Astrocyte of the cerebellum (primary cell): Measurements from ENCODE around the gene ECM1.

Experiments used
- DNase-seq: peaks from one replicate; pipeline ENCODE4 v3.0.0-alpha.2; 2011; ENCODE audit warnings: low read depth
- H3K4me3 ChIP-seq: 2 replicates; pipeline ENCODE4 v1.5.1; 2011; ENCODE audit warnings: mild to moderate bottlenecking, low read depth, low read length, moderate library complexity
- in situ Hi-C: cut with HindIII; loops from 2 replicates; pipeline ENCODE4 v1.10.0; 2017; ENCODE audit warnings: low sequenced_read_pairs
- TF ChIP-seq, protein P1 (sequence below): IDR thresholded peaks from 2 replicates; pipeline ENCODE4 v1.5.1; 2012; ENCODE audit warnings: low read length, low read depth, moderate library complexity, mild to moderate bottlenecking; ENCODE audit errors: missing control alignments

Gene ECM1

GRCh38 chr1:150474869-150475268 lies 33.0 kb upstream of the ECM1 start:
- TF ChIP-seq, protein P1, sequence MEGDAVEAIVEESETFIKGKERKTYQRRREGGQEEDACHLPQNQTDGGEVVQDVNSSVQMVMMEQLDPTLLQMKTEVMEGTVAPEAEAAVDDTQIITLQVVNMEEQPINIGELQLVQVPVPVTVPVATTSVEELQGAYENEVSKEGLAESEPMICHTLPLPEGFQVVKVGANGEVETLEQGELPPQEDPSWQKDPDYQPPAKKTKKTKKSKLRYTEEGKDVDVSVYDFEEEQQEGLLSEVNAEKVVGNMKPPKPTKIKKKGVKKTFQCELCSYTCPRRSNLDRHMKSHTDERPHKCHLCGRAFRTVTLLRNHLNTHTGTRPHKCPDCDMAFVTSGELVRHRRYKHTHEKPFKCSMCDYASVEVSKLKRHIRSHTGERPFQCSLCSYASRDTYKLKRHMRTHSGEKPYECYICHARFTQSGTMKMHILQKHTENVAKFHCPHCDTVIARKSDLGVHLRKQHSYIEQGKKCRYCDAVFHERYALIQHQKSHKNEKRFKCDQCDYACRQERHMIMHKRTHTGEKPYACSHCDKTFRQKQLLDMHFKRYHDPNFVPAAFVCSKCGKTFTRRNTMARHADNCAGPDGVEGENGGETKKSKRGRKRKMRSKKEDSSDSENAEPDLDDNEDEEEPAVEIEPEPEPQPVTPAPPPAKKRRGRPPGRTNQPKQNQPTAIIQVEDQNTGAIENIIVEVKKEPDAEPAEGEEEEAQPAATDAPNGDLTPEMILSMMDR, result no peak
- in situ Hi-C loops, result no loop called here
- H3K4me3 ChIP-seq, result no peak overlapping the region
- DNase-seq, result no peak

- no peak for DNase-seq
- no peak overlapping the region for H3K4me3 ChIP-seq
- TF ChIP-seq, protein P1, result no peak
- in situ Hi-C loops, result no loop called here
Measured at GRCh38 chr1:150476754-150477153, 31.2 kb upstream of the ECM1 start.

DNA sequence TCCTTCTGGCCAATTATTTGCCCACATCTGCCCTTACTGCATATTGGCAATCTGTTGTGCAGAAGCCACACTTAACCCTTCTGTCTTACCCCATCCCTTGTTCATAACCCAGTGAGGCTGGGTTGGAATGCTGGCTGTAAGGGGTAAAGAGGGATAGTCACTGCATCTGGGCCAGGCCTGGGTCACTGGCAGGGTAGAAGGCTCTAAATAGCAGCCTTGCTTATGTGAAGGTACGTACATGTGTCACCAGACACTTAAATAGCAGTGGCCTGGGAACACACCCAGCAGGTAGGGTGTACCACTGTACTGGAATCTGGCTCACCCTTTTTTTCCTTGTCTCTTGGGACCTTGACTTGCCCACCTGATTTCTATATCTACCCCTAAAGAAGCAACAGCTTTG lies 30.6 kb upstream of the ECM1 start:
- no peak overlapping the region for H3K4me3 ChIP-seq
- no peak for DNase-seq
- TF ChIP-seq, protein P1, result no peak
- in situ Hi-C loops, result no loop called here

DNA sequence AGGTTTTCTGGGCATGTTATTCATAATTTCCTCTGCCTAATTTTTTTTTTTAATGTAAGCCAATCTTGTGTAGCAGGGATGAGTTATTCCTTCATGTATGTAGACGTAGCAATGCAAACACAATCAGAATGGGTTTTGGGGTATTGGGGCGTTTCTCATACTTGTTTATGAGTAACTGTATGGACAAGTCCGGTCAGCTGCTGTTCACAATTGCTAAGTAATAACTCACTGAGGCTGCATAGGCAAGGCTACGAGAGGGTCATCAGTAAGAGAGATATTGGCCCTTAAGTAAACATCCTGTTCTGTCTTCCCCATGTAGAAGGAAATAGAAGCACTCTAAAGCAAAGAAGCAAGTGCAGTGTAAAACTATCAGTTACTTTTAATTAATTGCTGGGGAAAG lies 30.2 kb upstream of the ECM1 start:
- TF ChIP-seq, protein P1, result no peak
- no peak overlapping the region for H3K4me3 ChIP-seq
- no peak for DNase-seq
- in situ Hi-C loops, result no loop called here

DNA sequence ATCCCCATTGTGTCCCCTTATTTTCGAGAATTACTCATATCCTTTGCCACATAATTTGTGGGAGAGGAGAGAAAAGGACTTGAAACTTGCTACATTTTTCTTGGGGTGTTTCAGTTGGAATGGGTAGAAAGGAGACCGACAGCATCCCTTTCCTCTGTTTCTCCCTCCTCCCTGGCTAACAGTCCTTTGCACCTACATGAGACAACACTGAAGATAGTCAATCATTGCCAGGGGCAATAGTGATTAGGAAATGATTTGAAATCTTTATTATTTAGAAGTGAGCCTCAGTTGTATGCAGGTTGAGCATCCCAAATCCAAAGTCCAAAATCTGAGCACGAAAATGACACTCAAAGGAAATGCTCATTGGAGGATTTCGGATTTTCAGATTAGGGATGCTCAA lies 28.5 kb upstream of the ECM1 start:
- in situ Hi-C loops, result no loop called here
- DNase-seq, result no peak
- TF ChIP-seq, protein P1, result no peak
- H3K4me3 ChIP-seq, result no peak overlapping the region

DNA sequence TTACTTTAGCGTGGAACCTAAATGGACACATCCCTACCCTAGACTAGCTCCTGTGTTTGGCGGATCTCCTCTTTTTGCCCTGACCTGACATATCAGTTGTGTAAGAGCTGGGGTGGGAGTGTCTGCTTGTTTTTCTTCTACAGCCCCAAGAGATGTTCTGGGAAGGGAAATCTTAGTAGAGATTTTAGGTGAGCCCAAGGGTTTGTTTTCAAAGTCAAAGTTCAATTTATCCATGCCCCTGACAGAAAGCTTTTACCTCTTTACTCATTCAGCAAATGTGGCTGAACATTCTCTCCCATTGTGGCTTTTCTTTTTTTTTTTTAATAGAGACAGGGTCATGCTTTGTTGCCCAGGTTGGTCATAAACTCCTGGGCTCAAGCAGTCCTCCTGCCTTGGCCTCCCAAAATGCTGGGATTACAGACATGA lies 28.0 kb upstream of the ECM1 start:
- no peak overlapping the region for H3K4me3 ChIP-seq
- TF ChIP-seq, protein P1, result no peak
- in situ Hi-C loops, result no loop called here
- no peak for DNase-seq

DNA sequence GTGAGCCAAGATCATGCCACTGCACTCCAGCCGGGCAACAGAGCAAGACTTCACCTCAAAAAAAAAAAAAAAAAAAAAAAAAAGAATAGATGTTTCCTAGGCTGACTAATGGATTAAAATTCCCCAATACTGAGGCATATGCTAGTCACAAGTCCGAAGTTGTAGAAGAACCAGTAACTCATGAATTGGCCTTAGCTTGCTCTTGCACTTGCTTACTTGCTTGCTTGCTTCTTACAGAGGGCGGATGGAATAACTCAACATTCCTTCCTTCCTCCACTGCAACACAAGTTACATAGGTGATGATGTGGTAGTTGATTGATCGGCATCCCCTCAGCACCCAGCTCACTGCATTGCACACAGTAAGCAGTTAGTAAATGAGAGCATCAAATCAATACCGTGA lies 23.5 kb upstream of the ECM1 start:
- DNase-seq, result no peak

More for the DNA sequence above, 23.5 kb upstream of the ECM1 start:
- in situ Hi-C loops, result no loop called here
- TF ChIP-seq, protein P1, result no peak
- H3K4me3 ChIP-seq, result no peak overlapping the region
